Activated naive CD4-positive, alpha-beta T cell treated with anti-CD3 and anti-CD28 coated beads, Interleukin-2, amount 10 ng/mL, durations not matched to agents 7 days and 5 days (primary cell): ENCODE results near the gene ZNF497.

Experiments
- CTCF ChIA-PET: fragments of 350-600 bp; sonication (Branson Sonifier 250); formaldehyde crosslinking; loops from one replicate; lab custom pipeline; 2021; ENCODE audit warnings: antibody characterized with exemption; lab: Charles Lee
- DNase-seq: peaks from one replicate; pipeline ENCODE4 v3.0.0-alpha.2; 2020
- H3K27ac Mint-ChIP-seq: one replicate; pipeline ENCODE4 v1.8.0; 2021; ENCODE audit warnings: mild to moderate bottlenecking, moderate library complexity, mixed read lengths
- H3K27me3 Mint-ChIP-seq: one replicate; pipeline ENCODE4 v1.8.0; 2021; ENCODE audit warnings: mild to moderate bottlenecking, mixed read lengths
- H3K36me3 Mint-ChIP-seq: one replicate; pipeline ENCODE4 v1.8.0; 2021; ENCODE audit warnings: mixed read lengths
- H3K4me1 Mint-ChIP-seq: one replicate; pipeline ENCODE4 v1.8.0; 2021; ENCODE audit warnings: mixed read lengths
- H3K4me3 Mint-ChIP-seq: one replicate; pipeline ENCODE4 v1.8.0; 2021; ENCODE audit warnings: mild to moderate bottlenecking, moderate library complexity, mixed read lengths
- H3K9me3 Mint-ChIP-seq: one replicate; pipeline ENCODE4 v1.8.0; 2021; ENCODE audit warnings: mixed read lengths

Gene ZNF497

DNA sequence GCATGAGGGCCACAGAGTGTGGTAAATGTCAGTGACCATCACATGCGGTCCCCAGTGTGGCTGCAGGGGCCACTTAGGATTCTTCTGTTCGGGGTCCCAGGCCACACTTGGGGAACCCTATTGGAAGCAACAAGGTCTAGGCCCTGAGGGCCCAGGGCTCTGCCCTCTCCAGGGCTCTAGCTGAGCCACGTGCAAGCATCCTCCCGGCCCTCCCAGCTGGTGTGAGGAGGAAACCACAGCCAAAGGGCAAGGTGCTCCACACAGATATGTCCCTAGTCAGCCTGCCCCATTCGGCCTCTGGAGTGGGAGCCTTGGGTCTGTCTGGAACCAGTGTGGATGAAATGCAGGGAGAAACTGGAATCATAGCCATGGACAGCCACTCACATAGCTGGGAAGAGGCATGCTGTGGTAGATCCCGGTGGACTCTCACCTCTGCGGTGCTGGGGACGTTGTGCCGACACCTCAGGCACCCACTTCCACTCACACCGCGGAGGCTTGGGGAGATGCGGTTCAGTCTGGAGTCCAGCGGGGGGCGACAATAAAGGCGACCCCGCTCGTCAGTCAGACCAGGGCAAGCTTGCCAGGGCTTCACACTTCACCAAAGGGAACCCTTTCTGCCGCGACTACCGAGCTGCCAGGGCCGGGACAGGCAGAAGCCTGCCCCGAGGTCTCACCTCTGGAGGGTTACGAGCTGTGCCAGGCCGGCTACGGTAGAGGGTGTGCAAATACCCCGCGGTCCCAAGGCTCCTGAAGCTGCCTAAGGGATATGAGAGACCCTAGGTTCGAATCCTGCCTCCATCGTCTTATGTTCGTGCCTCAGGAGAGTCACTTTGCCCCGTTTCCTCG is 4.3 kb upstream of the ZNF497 start:
- CTCF ChIA-PET: no interaction called here
- H3K27me3 Mint-ChIP-seq: peaks cover 3% of the 10 kb centered on the region
- DNase-seq: peak; percentile 7
- H3K27ac Mint-ChIP-seq: no peak overlapping the region
- no peak overlapping the region for H3K4me3 Mint-ChIP-seq
- H3K9me3 Mint-ChIP-seq: no peaks in the 10 kb centered on the region
- no peaks in the 10 kb centered on the region for H3K36me3 Mint-ChIP-seq
- H3K4me1 Mint-ChIP-seq: peaks cover 14% of the 10 kb centered on the region

DNA sequence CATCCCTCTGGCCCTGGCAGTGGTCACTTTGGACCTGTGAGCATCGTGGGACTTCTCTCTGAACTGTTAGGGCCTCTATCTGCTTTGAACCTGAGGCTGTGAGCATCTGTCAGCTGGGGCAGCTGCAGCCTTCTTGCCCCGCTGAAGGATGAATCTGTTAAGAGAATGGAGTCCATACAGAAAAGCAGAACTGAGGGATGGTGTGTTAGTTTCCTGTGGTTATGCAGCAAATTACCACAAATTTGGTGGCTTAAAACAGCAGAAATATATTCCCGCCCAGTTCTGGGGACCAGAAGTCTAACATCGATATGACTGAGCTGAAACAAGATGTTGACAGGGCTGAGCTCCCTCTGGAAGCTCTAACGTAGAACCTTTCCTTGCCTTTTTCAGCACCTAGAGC is 1.6 kb upstream of the ZNF497 start:
- peaks cover 5% of the 10 kb centered on the region for H3K27me3 Mint-ChIP-seq
- H3K4me1 Mint-ChIP-seq: peaks cover 21% of the 10 kb centered on the region
- H3K36me3 Mint-ChIP-seq: no peaks in the 10 kb centered on the region
- no peak overlapping the region for H3K27ac Mint-ChIP-seq
- no peak overlapping the region for H3K4me3 Mint-ChIP-seq
- no peaks in the 10 kb centered on the region for H3K9me3 Mint-ChIP-seq
- DNase-seq: no peak
- CTCF ChIA-PET: interaction anchor here (1.1 to 1.8 kb wide), 2 partner anchors 156 to 217 kb away, joined by 4 to 5 read pairs; partner anchors contain the start of gene ZBTB45

DNA sequence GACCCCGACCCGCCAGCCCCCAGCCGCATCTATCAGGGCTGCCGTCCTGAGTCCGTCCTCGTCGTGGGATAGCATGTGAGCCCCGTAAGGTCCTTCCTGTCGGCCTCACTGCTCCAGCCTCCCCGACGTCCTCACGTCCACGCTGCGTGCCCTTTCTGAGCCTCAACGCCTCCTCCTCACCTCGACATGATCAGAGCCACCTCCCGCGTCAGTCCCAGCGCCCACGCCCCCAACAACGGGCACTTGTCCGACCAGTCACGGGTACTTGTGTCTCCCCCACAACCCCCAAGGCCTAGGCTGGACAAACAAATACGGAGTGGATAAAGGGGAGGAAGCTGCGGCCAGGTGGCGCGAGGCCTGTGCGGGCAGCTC is 665 bp downstream of the ZNF497 start:
- CTCF ChIA-PET: interaction anchor here (0.9 to 1.4 kb wide), 2 partner anchors 11 to 133 kb away, joined by 3 to 4 read pairs; partner anchors contain the start of gene ZNF544
- peaks cover 17% of the 10 kb centered on the region for H3K27me3 Mint-ChIP-seq

DNA sequence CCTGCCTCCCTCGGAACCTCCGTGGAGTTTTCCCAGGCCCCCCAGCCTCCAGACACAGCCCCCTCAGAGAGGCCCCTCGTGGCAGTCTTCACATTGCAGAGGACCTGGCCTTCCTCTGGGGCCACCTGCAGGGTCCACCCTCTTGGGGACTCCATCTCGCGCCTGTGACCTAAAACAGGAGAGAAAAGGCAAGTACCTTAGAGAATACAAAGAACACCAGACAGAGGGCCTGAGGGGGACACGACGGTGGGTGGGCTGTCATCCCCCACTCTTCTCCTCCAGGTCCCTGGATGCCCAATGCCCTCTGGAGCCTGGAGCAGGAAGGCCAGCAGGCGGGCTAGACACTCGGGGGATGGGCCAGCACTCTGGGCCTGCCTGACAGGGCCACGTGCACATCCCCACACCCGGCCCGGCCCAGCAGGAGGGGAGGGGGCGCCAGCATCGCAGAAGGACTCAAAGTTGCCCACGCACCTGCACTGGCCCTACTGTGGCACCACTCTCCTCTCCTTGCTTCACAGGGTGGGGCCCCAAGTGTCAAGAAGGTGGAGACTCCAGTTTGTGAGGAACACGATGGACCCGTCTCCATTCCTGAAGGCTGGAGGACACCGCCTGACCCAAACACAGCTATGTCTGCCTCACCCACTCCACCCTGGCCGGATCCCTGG is 4.9 kb downstream of the ZNF497 start:
- peaks cover 41% of the 10 kb centered on the region for H3K27me3 Mint-ChIP-seq
- CTCF ChIA-PET: interaction anchor here (1.5 kb wide), 1 partner anchor 162 kb away, joined by 5 read pairs; the partner anchor contains the start of gene ZBTB45
- H3K9me3 Mint-ChIP-seq: peaks cover 4% of the 10 kb centered on the region
- no peak overlapping the region for H3K27ac Mint-ChIP-seq
- H3K4me1 Mint-ChIP-seq: peaks cover 37% of the 10 kb centered on the region
- no peak overlapping the region for H3K4me3 Mint-ChIP-seq
- peaks cover 3% of the 10 kb centered on the region for H3K36me3 Mint-ChIP-seq
- no peak for DNase-seq

More for the DNA sequence above, 665 bp downstream of the ZNF497 start:
- Mint-ChIP-seq H3K27ac (peak overlapping the region; percentile 86), H3K9me3 (no peaks in the 10 kb centered on the region), H3K36me3 (no peaks in the 10 kb centered on the region), H3K4me1 (peaks cover 28% of the 10 kb centered on the region), H3K4me3 (peak overlapping the region; percentile 79)
- peak; percentile 52 for DNase-seq

DNA sequence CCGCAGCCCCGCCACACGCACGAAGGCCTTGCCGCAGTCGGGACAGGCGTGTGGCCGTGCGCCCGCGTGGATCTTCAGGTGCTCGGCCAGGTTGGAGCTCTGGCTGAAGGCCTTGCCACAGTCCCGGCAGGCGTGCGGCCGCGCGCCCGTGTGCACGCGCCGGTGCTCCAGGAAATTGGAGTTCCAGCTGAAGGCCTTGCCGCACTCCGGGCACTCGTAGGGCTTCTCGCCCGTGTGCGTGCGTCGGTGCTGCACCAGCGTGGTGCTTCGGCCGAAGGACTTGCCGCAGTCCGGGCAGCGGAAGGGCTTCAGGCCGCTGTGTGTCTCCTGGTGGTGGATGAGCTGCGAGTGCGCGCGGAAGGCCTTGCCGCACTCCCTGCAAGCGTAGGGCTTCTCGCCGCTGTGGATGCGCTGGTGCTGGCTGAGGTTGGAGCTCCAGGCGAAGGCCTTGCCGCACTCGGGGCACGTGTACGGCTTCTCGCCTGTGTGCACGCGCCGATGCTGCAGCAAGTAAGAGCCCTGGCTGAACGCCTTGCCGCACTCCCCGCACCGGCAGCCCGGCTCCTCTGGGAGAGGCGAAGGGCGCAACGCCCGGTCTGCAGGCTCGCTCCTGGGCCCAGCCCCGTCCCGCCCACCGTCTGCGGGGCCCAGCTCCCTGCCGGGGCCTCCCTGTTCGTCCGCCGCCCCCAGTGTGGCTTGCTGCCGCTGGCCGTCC is 5.6 kb downstream of the ZNF497 start:
- CTCF ChIA-PET: interaction anchor here (1.5 kb wide), 1 partner anchor 163 kb away, joined by 5 read pairs; the partner anchor contains the start of gene ZBTB45
- H3K4me1 Mint-ChIP-seq: peaks cover 33% of the 10 kb centered on the region
- DNase-seq: no peak
- peaks cover 3% of the 10 kb centered on the region for H3K36me3 Mint-ChIP-seq
- H3K9me3 Mint-ChIP-seq: peaks cover 4% of the 10 kb centered on the region
- H3K27me3 Mint-ChIP-seq: peaks cover 39% of the 10 kb centered on the region
- H3K27ac Mint-ChIP-seq: peak overlapping the region; percentile 52
- H3K4me3 Mint-ChIP-seq: peak overlapping the region; percentile 35

DNA sequence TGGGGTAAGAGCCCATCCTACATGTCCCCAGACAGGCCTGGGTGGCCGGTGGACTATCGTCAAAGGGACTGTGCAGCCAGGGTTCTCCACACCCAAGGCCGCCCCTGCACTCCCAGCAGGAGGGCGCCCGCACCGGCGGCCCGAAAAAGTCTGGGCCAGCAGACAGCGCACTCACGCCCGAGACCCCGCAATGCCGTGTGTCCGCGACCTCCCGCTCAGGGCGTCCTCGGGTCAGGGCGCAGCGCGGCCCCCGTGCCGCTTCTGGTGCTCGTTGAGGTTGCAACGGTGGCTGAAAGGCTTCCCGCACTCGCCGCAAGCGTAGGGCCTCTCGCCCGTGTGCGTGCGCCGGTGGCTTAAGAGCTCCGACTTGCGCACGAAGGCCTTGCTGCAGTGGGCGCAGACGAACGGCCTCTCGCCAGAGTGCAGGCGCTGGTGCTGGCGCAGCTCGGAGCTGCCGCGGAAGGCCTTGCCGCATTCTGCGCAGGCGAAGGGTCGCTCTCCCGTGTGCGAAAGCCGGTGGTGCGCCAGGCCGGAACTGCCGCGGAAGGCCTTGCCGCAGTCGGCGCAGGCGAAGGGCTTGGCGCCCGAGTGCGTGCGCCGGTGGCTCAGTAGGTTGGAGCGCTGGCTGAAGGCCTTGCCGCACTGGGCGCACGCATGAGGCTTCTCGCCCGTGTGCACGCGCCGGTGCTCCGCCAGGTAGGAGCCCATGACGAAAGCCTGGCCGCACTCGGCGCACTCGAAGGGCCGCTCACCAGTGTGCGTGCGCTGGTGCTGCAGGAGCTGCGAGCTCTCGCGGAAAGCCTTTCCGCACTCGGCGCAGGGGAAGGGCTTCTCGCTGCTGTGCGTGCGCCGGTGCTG is 6.4 kb downstream of the ZNF497 start:
- Mint-ChIP-seq H3K4me1 (peaks cover 27% of the 10 kb centered on the region), H3K27ac (peak overlapping the region; percentile 33), H3K27me3 (peaks cover 36% of the 10 kb centered on the region), H3K9me3 (peaks cover 4% of the 10 kb centered on the region), H3K4me3 (peak overlapping the region; percentile 35), H3K36me3 (peaks cover 5% of the 10 kb centered on the region)
- CTCF ChIA-PET: interaction anchor here (1.5 kb wide), 1 partner anchor 164 kb away, joined by 5 read pairs; the partner anchor contains the start of gene ZBTB45
- DNase-seq: peak; percentile 61

DNA sequence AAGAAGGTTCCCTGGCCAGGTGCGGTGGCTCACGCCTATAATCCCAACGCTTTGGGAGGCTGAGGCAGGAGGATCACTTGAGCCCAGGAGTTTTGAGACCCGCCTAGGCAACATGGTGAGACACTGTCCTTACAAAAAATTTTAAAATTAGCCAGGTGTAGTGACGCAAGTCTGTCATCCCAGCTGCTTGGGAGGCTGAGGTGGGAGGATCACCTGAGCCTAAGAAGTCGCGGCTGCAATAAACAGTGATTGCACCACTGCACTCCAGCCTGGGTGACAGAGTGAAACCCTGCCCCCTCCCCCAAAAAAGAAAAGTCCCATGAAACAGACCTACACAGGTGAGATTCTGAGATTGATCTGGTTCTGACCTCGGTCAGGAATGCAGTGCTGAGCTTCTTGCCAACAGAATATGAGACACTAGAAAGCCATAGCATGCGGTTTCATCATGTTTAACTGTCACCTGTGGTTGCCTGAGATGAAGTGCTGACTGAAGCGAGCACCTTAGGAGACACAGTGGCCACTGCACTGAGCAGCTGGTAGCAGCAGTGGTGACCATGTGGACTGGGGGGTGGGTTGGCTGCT is 7.2 kb downstream of the ZNF497 start:
- Mint-ChIP-seq H3K4me1 (peaks cover 27% of the 10 kb centered on the region), H3K27ac (peak overlapping the region; percentile 66), H3K9me3 (peaks cover 4% of the 10 kb centered on the region), H3K27me3 (peaks cover 40% of the 10 kb centered on the region), H3K4me3 (no peak overlapping the region), H3K36me3 (peaks cover 5% of the 10 kb centered on the region)
- DNase-seq: no peak
- CTCF ChIA-PET: no interaction called here

DNA sequence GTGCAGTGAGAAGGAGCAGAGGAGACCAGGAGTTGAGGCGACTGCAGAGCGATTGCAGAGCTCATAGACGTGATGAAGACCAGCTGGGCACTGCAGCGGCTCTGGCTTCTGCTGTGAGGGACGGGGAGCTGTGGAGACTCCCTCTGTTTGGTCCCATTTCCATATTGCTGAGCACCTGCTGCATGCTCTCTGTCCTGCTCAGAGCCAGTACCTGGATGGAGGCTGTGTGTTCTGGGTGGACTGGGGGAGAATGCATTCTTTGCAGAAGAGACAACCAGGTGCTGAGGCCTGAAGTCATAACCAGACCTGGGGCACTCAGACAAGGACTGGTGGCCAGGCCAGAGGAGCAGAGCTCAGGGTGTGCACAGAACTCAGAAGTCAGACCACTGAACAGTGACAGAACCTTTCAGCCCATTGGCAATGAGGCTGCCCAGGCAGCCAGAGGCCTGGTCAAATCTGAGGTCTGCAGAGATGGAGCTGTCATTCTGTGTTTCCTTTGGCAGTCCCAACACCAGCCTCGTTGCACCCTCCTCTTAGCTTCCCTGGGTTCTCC is 8.0 kb downstream of the ZNF497 start:
- Mint-ChIP-seq H3K4me1 (peaks cover 30% of the 10 kb centered on the region), H3K4me3 (no peak overlapping the region), H3K27me3 (peaks cover 43% of the 10 kb centered on the region), H3K9me3 (peaks cover 4% of the 10 kb centered on the region), H3K36me3 (peaks cover 8% of the 10 kb centered on the region), H3K27ac (no peak overlapping the region)
- CTCF ChIA-PET: no interaction called here
- DNase-seq: no peak

DNA sequence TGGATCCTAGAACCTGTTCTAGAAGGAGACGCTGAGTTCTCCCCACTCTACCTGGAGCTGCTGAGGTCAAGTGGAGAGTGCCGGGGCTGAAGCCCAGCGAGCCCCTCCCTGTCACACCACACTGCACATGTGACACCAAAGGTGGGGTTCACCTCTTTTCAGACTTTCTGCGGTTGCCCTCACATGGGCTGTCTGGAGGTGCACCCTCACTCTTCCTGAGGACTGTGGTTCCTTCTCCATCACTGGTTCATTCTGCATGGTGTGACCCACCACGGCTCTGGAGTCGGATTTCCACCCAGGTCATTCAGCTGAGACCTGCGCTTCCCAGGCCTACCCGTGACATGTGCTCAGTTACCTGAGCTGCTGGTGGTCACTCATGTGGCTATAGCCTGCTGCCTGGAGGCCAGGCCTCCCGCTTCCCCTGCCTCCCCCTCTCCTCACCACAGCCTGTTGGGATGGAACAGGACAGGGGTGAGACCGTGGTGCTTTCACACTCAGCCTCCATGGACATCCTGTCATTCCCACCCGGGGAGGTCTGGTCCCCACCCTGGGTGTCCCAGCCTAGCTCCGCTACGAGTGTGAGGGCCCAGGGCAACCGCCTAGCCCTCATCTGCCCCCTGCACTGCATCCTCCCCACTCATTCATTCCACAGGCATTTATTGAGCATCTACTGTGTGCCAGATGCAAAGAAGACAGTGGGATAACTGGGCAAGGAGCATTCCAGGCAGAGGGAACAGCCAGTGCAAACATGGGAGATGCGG is 8.7 kb downstream of the ZNF497 start:
- Mint-ChIP-seq H3K27ac (no peak overlapping the region), H3K27me3 (peaks cover 46% of the 10 kb centered on the region), H3K4me1 (peaks cover 35% of the 10 kb centered on the region)

DNA sequence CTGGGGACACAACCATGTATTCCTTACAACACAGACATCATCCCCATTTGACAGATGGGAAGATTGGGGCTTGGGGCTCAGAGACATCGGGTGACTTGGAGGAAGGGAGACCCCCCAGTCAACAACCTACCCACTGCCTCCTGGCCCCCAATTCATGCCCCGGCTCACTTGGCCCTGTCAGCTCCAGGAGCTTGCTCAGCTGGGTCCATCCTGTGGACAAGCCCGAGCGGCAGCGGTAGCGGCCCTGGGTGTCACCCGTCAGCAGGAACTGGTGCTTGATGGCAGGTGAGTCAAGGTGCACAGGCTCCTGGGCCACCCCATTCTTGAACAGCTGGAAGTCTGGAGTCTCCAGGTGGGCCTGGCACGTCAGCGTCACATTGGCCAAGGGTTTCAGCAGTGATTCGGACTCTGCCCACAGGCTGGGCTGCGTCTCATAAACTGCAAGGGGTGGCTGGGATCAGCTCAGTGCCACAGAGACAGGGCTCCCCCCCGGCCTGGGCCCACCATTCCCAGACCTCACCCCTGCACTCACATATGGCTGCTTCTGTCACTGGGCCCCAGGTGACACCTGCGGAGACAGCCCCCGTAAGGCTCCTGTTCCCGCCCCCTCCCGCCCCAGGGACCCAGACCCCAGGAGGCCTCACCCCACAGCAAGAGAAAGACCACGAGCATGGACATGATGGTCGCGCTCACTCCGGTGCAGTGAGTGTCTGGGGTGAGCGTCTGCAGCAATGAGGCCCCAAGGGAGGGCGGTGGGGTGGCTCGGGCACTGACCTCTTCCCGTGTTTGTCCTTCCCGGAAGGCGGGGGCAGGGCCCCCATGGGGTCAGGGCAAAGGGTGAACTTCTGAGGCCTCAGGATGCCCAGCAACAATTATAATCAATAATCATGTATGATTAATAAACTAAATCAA is 9.5 kb downstream of the ZNF497 start, which contains the start of gene A1BG:
TSS of gene A1BG (minus strand) at position 733 of the 912 bp plus-strand sequence. CDS start at position 678, 55 bp downstream.
- H3K36me3 Mint-ChIP-seq: peaks cover 10% of the 10 kb centered on the region
- peaks cover 43% of the 10 kb centered on the region for H3K4me1 Mint-ChIP-seq
- peaks cover 47% of the 10 kb centered on the region for H3K27me3 Mint-ChIP-seq
- CTCF ChIA-PET: no interaction called here
- no peak within 1 kb of the TSS for H3K4me3 Mint-ChIP-seq
- peaks cover 4% of the 10 kb centered on the region for H3K9me3 Mint-ChIP-seq
- no peak within 1 kb of the TSS for H3K27ac Mint-ChIP-seq
- DNase-seq: no peak

More for the DNA sequence above, 8.7 kb downstream of the ZNF497 start:
- CTCF ChIA-PET: no interaction called here
- no peak overlapping the region for H3K4me3 Mint-ChIP-seq
- H3K9me3 Mint-ChIP-seq: peaks cover 4% of the 10 kb centered on the region
- H3K36me3 Mint-ChIP-seq: peaks cover 10% of the 10 kb centered on the region
- DNase-seq: no peak

DNA sequence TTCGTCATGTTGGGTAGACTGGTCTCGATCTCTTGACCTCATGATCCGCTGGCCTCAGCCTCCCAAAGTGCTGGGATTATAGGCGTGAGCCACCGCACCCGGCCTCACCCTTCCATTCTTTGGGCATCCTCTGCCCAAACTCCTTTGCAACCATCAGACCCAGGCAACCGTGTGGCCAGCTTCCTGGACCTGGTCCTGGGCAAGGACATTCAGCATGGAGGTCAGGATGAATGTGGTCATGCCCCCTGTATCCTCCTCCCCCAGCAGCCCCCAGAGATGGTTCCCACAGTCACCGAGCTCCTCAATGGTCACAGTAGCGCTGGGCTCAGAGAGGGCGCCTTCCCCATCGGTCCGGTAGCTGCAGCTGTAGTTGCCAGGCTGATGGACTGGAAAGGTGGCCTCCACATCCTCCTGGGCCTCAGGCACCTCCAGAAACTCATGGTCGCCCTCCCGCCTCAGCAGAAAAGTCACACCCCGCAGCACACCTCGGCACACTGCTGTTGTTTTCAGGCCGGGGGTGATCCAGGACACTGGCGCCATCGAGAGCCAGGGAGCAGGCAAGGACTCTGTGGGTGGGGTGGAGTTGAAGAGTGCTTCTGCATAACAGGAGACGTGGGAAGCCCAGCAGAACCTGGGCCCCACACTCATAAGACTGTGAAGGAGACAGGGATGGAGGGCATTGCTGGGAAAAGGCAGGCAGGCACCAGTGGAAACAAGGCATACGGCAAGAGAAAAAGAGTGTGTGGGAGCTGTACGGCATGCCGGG is 10.4 kb downstream of the ZNF497 start:
- Mint-ChIP-seq H3K27me3 (peaks cover 47% of the 10 kb centered on the region), H3K4me3 (no peak overlapping the region), H3K27ac (no peak overlapping the region), H3K4me1 (peaks cover 43% of the 10 kb centered on the region), H3K9me3 (peaks cover 4% of the 10 kb centered on the region), H3K36me3 (peaks cover 11% of the 10 kb centered on the region)
- DNase-seq: no peak
- CTCF ChIA-PET: no interaction called here
